ENCODE data around the gene CPPED1.
"Not testable (repeated sequence)": the region's sequence is repeated elsewhere in the genome, so short reads cannot be mapped to it uniquely, and the experiment has no call there.

CPPED1 gene

GRCh38 chr16:12766208-12766607 is 37.5 kb downstream of the CPPED1 start:
- not testable (repeated sequence) for DNase-seq (ENCODE audit: low spot score)

GRCh38 chr16:12764813-12765488 is 38.7 kb downstream of the CPPED1 start:
- DNase-seq (ENCODE audit: low spot score), result no peak

GRCh38 chr16:12763517-12763916 is 40.2 kb downstream of the CPPED1 start:
- no peak for DNase-seq (ENCODE audit: low spot score)

- peak; percentile 4 for DNase-seq (ENCODE audit: low spot score)
Observed at GRCh38 chr16:12760819-12761611, 42.7 kb downstream of the CPPED1 start.

GRCh38 chr16:12758670-12759558 is 44.8 kb downstream of the CPPED1 start:
- DNase-seq (ENCODE audit: low spot score), result peak; percentile 36

- DNase-seq (ENCODE audit: low spot score), result no peak
Observed at GRCh38 chr16:12758031-12758669, 45.5 kb downstream of the CPPED1 start.

GRCh38 chr16:12757546-12757945 is 46.1 kb downstream of the CPPED1 start:
- DNase-seq (ENCODE audit: low spot score), result no peak

GRCh38 chr16:12754824-12755543 is 48.7 kb downstream of the CPPED1 start:
- DNase-seq (ENCODE audit: low spot score), result no peak

- DNase-seq (ENCODE audit: low spot score), result no peak
Observed at GRCh38 chr16:12753203-12754023, 50.3 kb downstream of the CPPED1 start.

GRCh38 chr16:12752159-12752558 is 51.5 kb downstream of the CPPED1 start:
- no peak for DNase-seq (ENCODE audit: low spot score)

- DNase-seq (ENCODE audit: low spot score), result no peak
Observed at GRCh38 chr16:12750554-12750918, 53.2 kb downstream of the CPPED1 start.

GRCh38 chr16:12749076-12749475 is 54.6 kb downstream of the CPPED1 start:
- no peak for DNase-seq (ENCODE audit: low spot score)

GRCh38 chr16:12747827-12748226 is 55.9 kb downstream of the CPPED1 start:
- no peak for DNase-seq (ENCODE audit: low spot score)

GRCh38 chr16:12747261-12747660 is 56.4 kb downstream of the CPPED1 start:
- DNase-seq (ENCODE audit: low spot score), result no peak

- no peak for DNase-seq (ENCODE audit: low spot score)
Observed at GRCh38 chr16:12744860-12745259, 58.8 kb downstream of the CPPED1 start.

GRCh38 chr16:12742741-12743140 is 60.9 kb downstream of the CPPED1 start:
- DNase-seq (ENCODE audit: low spot score), result no peak

- DNase-seq (ENCODE audit: low spot score), result no peak
Observed at GRCh38 chr16:12740986-12741610, 62.6 kb downstream of the CPPED1 start.

GRCh38 chr16:12739738-12740137 is 63.9 kb downstream of the CPPED1 start:
- no peak for DNase-seq (ENCODE audit: low spot score)

GRCh38 chr16:12737563-12737962 is 66.1 kb downstream of the CPPED1 start:
- DNase-seq (ENCODE audit: low spot score), result no peak

- no peak for DNase-seq (ENCODE audit: low spot score)
Observed at GRCh38 chr16:12735805-12736204, 67.9 kb downstream of the CPPED1 start.
